G401 (cell line): ENCODE data around the gene DKK2. TPM values are rescaled to one million over a fixed set of nuclear protein-coding genes. Genes with fewer than 3 reads are reported as not detected.

ENCODE experiments used
- DNase-seq: peaks from one replicate; pipeline ENCODE4 v3.0.0-alpha.2; 2015; ENCODE audit warnings: low spot score
- in situ Hi-C: cut with HindIII; loops from 2 replicates; pipeline ENCODE4 v1.10.0; 2016; ENCODE audit warnings: low sequenced_read_pairs, mixed read lengths
- total RNA-seq: library from RNA; depleted of rRNA; stranded (reverse); fragments of >200 nt; shearing (Covaris generic); gene quantifications from 2 replicates; pipeline ENCODE4 v1.2.3, GENCODE V29; 2014

DKK2 gene
- total RNA-seq, 1 experiment from 2014 or later, result not detected

- no peak for DNase-seq
- in situ Hi-C loops, result no loop called here
Observed at GRCh38 chr4:107018344-107018735, 17.8 kb downstream of the DKK2 start.

GRCh38 chr4:107017443-107018343, 18.4 kb downstream of the DKK2 start:
- no peak for DNase-seq
- in situ Hi-C loops, result no loop called here

GRCh38 chr4:107011312-107011711, 24.8 kb downstream of the DKK2 start:
- in situ Hi-C loops, result no loop called here
- no peak for DNase-seq

DNA sequence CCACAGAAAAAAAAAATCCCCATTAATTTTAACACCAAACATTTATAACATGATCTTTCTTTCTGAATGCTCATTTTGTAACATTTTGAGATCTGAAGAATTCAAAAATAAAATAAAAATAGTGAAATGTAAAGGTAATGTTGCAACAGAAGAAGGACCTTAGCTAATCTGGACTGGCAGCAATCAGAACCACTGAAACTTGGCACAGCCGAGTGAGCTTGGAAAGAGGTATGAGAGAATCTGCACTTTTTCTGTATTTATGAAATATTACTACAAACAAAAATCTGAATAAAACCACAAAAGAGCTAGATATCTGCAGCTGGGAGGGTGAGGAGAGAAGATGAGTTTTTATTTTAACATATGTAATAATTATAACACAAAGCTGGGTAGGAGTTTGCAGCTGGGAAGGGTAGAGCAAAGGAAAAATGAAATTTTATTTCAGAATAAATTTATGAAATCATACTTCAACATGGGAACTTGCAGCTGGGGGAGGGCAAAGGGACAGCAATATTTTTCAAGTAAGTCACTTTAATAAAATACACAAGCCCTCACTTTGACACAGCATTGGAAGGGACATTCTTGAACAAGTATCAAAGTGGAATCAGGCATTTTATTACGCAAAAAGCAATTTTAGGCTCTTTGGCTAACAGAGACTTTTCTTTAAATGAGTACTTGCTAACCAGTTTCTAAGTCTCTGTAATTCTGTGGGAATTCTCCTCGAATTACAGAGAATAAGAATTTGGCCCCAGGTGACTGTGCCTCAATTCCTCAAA, 26.7 kb downstream of the DKK2 start:
- no peak for DNase-seq
- in situ Hi-C loops, result no loop called here

- no peak for DNase-seq
- in situ Hi-C loops, result no loop called here
Observed at GRCh38 chr4:107008115-107008514, 28.0 kb downstream of the DKK2 start.

- no peak for DNase-seq
- in situ Hi-C loops, result no loop called here
Observed at GRCh38 chr4:107006218-107006617, 29.9 kb downstream of the DKK2 start.

- no peak for DNase-seq
- in situ Hi-C loops, result no loop called here
Observed at GRCh38 chr4:106996490-106996889, 39.6 kb downstream of the DKK2 start.

GRCh38 chr4:106993827-106994226, 42.3 kb downstream of the DKK2 start:
- no peak for DNase-seq
- in situ Hi-C loops, result no loop called here

GRCh38 chr4:106987311-106987710, 48.8 kb downstream of the DKK2 start:
- in situ Hi-C loops, result no loop called here

GRCh38 chr4:106986486-106986885, 49.6 kb downstream of the DKK2 start:
- no peak for DNase-seq
- in situ Hi-C loops, result no loop called here

More at GRCh38 chr4:106987311-106987710, 48.8 kb downstream of the DKK2 start:
- DNase-seq, result no peak

DNA sequence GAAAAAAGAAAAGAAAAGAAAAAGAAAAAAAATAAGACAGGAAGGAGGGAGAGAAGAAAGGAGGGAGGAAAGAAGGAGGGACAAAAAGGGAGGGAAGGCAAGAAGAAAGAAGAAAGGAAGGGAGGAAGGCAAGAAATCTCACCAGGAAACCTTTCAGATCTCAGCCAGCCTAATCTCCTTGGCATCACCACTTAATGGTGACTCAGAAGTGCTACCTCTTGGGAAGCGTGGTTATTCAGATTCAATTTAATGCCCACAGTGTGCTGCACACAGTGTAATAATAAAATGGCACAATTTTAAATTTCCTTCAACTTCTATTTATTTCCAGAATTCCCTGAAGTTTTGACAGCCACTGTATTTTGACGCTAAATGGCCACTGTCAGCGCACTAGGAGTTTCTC, 50.3 kb downstream of the DKK2 start:
- in situ Hi-C loops, result no loop called here
- no peak for DNase-seq

- in situ Hi-C loops, result no loop called here
- DNase-seq, result no peak
Observed at GRCh38 chr4:106982711-106983211, 53.4 kb downstream of the DKK2 start.

- DNase-seq, result no peak
- in situ Hi-C loops, result no loop called here
Observed at GRCh38 chr4:106981431-106981830, 54.7 kb downstream of the DKK2 start.

GRCh38 chr4:106979476-106979875, 56.6 kb downstream of the DKK2 start:
- DNase-seq, result no peak
- in situ Hi-C loops, result no loop called here

- DNase-seq, result no peak
- in situ Hi-C loops, result no loop called here
Observed at GRCh38 chr4:106978046-106978774, 57.9 kb downstream of the DKK2 start.

DNA sequence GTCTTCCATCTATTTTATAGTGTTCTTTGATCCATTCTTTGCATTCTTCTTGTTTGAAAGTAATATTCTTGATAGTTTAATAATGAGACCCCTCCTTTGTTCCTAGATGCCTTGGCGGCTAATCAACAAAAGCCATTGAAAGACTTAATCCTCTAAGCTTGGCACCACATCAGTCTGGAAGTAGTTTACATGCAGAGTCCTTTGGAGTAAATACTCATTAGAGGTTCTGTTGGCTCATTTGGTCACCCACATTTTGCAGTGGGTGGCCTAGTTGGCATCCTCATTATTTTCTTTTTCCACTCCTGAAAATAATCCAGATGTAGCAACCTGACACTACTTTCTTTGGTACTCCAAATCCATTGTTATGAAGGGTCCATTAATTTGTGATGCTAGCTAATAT, 64.5 kb downstream of the DKK2 start:
- in situ Hi-C loops, result no loop called here
- no peak for DNase-seq

GRCh38 chr4:106967892-106968291, 68.2 kb downstream of the DKK2 start:
- DNase-seq, result no peak
- in situ Hi-C loops, result no loop called here

GRCh38 chr4:106953036-106953705, 82.9 kb downstream of the DKK2 start:
- in situ Hi-C loops, result no loop called here

GRCh38 chr4:106951891-106952290, 84.2 kb downstream of the DKK2 start:
- no peak for DNase-seq
- in situ Hi-C loops, result no loop called here

More at GRCh38 chr4:106953036-106953705, 82.9 kb downstream of the DKK2 start:
- DNase-seq, result no peak
